ENCODE results near the gene TPRG1.

Gene TPRG1

GRCh38 chr3:189186101-189186500 is 14.3 kb downstream of the TPRG1 start:
- ATAC-seq (replicated peaks) (no peak), DNase-seq (no peak)
- peaks cover 14 to 16% of the 10 kb centered on the region in 2 donors for H3K9me3 Mint-ChIP-seq
- no peaks in the 10 kb centered on the region for H3K27me3 Mint-ChIP-seq
- no peak overlapping the region for H3K4me3 Mint-ChIP-seq
- H3K27ac Mint-ChIP-seq = no peak overlapping the region
- H3K36me3 Mint-ChIP-seq = peaks cover 0 to 4% of the 10 kb centered on the region in 2 donors
- no peaks in the 10 kb centered on the region for H3K4me1 Mint-ChIP-seq

DNA sequence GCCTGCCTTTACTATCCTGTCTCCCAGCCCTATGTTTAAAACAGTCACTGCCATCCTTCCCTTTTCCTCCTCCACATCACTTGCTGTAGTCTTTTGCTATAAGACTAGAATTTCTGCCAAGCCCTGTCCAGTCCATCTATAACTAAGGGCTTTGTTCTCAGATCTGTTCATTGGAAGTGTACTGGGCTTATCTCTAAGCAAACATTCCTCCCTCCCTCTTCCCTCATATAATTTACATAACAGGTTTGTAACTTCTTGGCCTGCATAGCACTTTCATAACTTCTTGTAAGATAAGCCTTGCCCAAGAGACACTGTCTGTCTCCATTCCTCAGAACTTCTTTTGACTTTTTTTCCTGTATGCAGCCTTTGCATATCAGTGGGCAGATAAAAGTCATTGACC is 16.7 kb downstream of the TPRG1 start:
- no peak for DNase-seq
- Mint-ChIP-seq H3K27ac (no peak overlapping the region), H3K36me3 (peaks cover under 1 to 3% of the 10 kb centered on the region in 2 donors), H3K9me3 (peaks cover 16 to 18% of the 10 kb centered on the region in 2 donors), H3K4me1 (no peaks in the 10 kb centered on the region), H3K27me3 (no peaks in the 10 kb centered on the region), H3K4me3 (no peak overlapping the region)
- ATAC-seq (replicated peaks) = no peak

DNA sequence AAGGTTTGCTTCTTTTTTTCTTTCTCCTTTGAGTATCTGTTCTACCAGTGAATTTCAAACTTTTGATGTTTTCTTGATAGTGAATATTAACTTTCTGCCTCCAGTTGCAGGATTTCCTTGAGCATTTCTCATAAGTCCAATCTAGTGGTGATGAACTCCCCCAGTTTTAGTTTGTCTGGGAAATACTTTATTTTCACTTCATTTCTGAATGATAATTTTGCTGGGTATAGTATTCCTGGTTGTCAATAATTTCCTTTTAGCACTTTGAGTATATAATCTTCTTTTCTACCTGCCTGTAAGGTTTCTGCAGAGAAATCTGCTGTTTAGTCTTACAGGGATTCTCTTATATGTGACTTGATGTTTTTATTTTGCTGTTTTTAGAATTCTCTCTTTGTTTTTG is 21.0 kb downstream of the TPRG1 start:
- ATAC-seq (replicated peaks) (no peak), DNase-seq (no peak)
- Mint-ChIP-seq H3K9me3 (peaks cover 30 to 36% of the 10 kb centered on the region in 2 donors), H3K36me3 (peaks cover 6 to 8% of the 10 kb centered on the region in 2 donors), H3K4me3 (no peak overlapping the region), H3K27me3 (peaks cover 0 to 8% of the 10 kb centered on the region in 2 donors), H3K4me1 (no peaks in the 10 kb centered on the region), H3K27ac (no peak overlapping the region)

DNA sequence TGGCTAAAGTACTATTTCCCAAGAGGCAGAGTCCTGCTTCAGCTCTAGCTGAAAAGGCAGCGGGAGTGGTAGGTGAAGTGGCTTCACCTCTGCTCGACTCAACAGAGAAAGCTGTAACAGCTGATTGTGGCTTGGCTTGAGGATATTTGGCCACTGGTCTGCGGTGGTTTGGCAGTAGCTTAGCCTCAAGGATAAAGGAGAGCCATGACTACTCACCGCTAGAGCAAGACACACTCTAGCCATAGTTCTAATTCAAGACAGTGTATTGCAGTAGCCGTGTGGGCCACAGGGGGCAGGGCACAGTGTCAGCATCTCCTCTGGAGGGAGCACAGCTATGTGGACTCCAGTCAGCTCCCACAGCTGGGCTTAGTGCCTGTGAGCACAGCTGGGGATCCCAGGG is 23.5 kb downstream of the TPRG1 start:
- ATAC-seq (replicated peaks) (peak; percentile 63 to 65), DNase-seq (no peak)
- no peak overlapping the region for H3K4me3 Mint-ChIP-seq
- H3K27me3 Mint-ChIP-seq = peaks cover under 1 to 8% of the 10 kb centered on the region in 2 donors
- peaks cover 6 to 8% of the 10 kb centered on the region in 2 donors for H3K36me3 Mint-ChIP-seq
- H3K27ac Mint-ChIP-seq = no peak overlapping the region
- H3K4me1 Mint-ChIP-seq = no peaks in the 10 kb centered on the region
- H3K9me3 Mint-ChIP-seq = peaks cover 30 to 36% of the 10 kb centered on the region in 2 donors

- Mint-ChIP-seq H3K36me3 (no peaks in the 10 kb centered on the region), H3K27ac (no peak overlapping the region), H3K4me1 (no peaks in the 10 kb centered on the region), H3K4me3 (no peak overlapping the region), H3K9me3 (peaks cover 2 to 3% of the 10 kb centered on the region in 2 donors), H3K27me3 (peaks cover 0 to 11% of the 10 kb centered on the region in 2 donors)
- no peak for DNase-seq
- ATAC-seq (replicated peaks) = no peak
Observed at GRCh38 chr3:189202106-189202505, 30.3 kb downstream of the TPRG1 start.

DNA sequence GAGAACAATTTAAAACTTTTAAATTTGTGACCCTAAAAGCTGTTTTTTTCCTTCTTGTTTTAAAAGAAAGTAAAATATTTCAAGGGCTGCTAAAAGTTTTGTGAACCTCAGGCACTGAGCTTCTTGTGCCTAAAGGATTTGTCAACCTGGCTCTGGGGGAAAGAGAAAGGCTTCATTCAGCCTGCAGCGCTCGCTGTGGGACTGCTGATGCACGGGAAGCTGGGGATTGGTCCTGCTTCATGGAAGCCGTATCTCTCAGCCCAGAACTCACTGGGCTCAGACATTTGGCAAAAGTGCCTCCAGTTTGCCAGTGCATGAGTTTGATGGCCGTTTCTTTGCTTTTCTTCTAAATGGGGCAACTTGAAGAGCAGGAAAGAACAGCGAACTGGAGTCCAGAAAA is 30.8 kb downstream of the TPRG1 start:
- Mint-ChIP-seq H3K27me3 (peaks cover 1 to 13% of the 10 kb centered on the region in 2 donors), H3K4me3 (no peak overlapping the region), H3K9me3 (no peaks in the 10 kb centered on the region), H3K4me1 (no peaks in the 10 kb centered on the region), H3K27ac (no peak overlapping the region), H3K36me3 (no peaks in the 10 kb centered on the region)
- DNase-seq (no peak), ATAC-seq (replicated peaks) (no peak)

- ATAC-seq (replicated peaks) (no peak), DNase-seq (no peak)
- no peaks in the 10 kb centered on the region for H3K9me3 Mint-ChIP-seq
- no peak overlapping the region for H3K4me3 Mint-ChIP-seq
- no peak overlapping the region for H3K27ac Mint-ChIP-seq
- H3K36me3 Mint-ChIP-seq = no peaks in the 10 kb centered on the region
- no peaks in the 10 kb centered on the region for H3K4me1 Mint-ChIP-seq
- H3K27me3 Mint-ChIP-seq = peaks cover 15 to 25% of the 10 kb centered on the region in 2 donors
Observed at GRCh38 chr3:189204167-189204866, 32.5 kb downstream of the TPRG1 start.

- Mint-ChIP-seq H3K9me3 (no peaks in the 10 kb centered on the region), H3K27ac (no peak overlapping the region), H3K36me3 (no peaks in the 10 kb centered on the region), H3K4me1 (no peaks in the 10 kb centered on the region), H3K27me3 (peaks cover 15 to 25% of the 10 kb centered on the region in 2 donors), H3K4me3 (no peak overlapping the region)
- no peak for DNase-seq
- ATAC-seq (replicated peaks) = no peak
Observed at GRCh38 chr3:189204937-189205336, 33.2 kb downstream of the TPRG1 start.

- Mint-ChIP-seq H3K27ac (no peak overlapping the region), H3K4me1 (no peaks in the 10 kb centered on the region), H3K27me3 (peaks cover 15 to 22% of the 10 kb centered on the region in 2 donors), H3K4me3 (no peak overlapping the region), H3K9me3 (no peaks in the 10 kb centered on the region), H3K36me3 (no peaks in the 10 kb centered on the region)
- DNase-seq (no peak), ATAC-seq (replicated peaks) (no peak)
Observed at GRCh38 chr3:189210251-189210770, 38.5 kb downstream of the TPRG1 start.

DNA sequence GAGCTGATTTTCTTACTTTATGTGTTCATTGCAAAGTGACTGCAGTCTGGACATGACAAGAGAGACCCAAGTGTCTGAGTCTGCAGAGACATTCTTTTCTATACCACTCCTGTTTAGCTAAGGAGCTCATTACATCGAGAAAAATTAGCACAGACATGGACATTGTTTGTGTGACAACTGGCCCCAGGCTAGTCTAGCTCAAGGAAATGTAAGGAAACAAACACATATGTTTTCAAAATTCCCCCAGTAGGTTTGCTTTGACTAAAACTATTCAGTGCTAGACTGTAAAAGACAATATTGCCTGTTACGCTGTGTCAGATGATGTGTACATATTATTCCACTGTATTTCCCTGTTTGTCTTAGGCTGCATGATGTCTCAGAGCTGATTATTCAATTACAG is 40.9 kb downstream of the TPRG1 start:
- ATAC-seq (replicated peaks) = no peak
- no peak for DNase-seq
- no peaks in the 10 kb centered on the region for H3K36me3 Mint-ChIP-seq
- H3K27ac Mint-ChIP-seq = no peak overlapping the region
- H3K4me1 Mint-ChIP-seq = no peaks in the 10 kb centered on the region
- no peaks in the 10 kb centered on the region for H3K9me3 Mint-ChIP-seq
- no peak overlapping the region for H3K4me3 Mint-ChIP-seq
- peaks cover 16 to 18% of the 10 kb centered on the region in 2 donors for H3K27me3 Mint-ChIP-seq

- no peak for ATAC-seq (replicated peaks)
- no peak overlapping the region for H3K4me3 Mint-ChIP-seq
Observed at GRCh38 chr3:189214651-189215050, 42.9 kb downstream of the TPRG1 start.

GRCh38 chr3:189222927-189223636 is 51.3 kb downstream of the TPRG1 start:
- DNase-seq (no peak), ATAC-seq (replicated peaks) (no peak)
- Mint-ChIP-seq H3K27me3 (peaks cover 19 to 24% of the 10 kb centered on the region in 2 donors), H3K4me1 (no peaks in the 10 kb centered on the region), H3K27ac (no peak overlapping the region), H3K9me3 (no peaks in the 10 kb centered on the region), H3K4me3 (no peak overlapping the region), H3K36me3 (no peaks in the 10 kb centered on the region)

More at GRCh38 chr3:189214651-189215050, 42.9 kb downstream of the TPRG1 start:
- Mint-ChIP-seq H3K9me3 (no peaks in the 10 kb centered on the region), H3K36me3 (no peaks in the 10 kb centered on the region), H3K27ac (no peak overlapping the region), H3K4me1 (no peaks in the 10 kb centered on the region), H3K27me3 (peaks cover 5 to 18% of the 10 kb centered on the region in 2 donors)
- no peak for DNase-seq

- Mint-ChIP-seq H3K9me3 (no peaks in the 10 kb centered on the region), H3K4me3 (no peak overlapping the region), H3K27me3 (peaks cover 19 to 20% of the 10 kb centered on the region in 2 donors), H3K27ac (no peak overlapping the region), H3K4me1 (peaks cover 5 to 15% of the 10 kb centered on the region in 2 donors), H3K36me3 (no peaks in the 10 kb centered on the region)
- no peak for DNase-seq
- no peak for ATAC-seq (replicated peaks)
Observed at GRCh38 chr3:189225431-189225830, 53.7 kb downstream of the TPRG1 start.

DNA sequence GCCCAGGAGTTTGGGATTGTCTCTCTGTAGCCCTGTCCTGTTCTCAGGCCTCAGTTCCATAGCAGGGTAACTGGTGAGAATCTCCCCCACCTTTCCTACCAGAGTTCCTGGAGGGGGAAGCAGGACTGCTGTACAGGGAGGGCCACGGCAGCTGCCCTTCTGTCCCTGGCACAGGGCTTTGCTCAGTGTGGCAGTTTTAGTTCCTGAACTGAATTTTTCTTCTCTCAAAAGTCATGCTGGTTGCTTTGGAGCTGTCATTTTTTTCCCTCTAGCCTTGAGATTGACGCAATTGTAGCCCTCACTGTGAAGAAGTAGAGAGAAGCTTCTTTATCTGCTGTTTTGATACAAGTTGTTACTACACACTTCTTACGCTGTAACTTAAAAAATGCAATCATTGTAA is 55.5 kb downstream of the TPRG1 start:
- H3K9me3 Mint-ChIP-seq = no peaks in the 10 kb centered on the region
- ATAC-seq (replicated peaks) = no peak
- H3K36me3 Mint-ChIP-seq = no peaks in the 10 kb centered on the region
- peaks cover 15 to 16% of the 10 kb centered on the region in 2 donors for H3K27me3 Mint-ChIP-seq
- H3K4me3 Mint-ChIP-seq = no peak overlapping the region
- peaks cover 5 to 16% of the 10 kb centered on the region in 2 donors for H3K4me1 Mint-ChIP-seq
- no peak for DNase-seq
- no peak overlapping the region for H3K27ac Mint-ChIP-seq
